BE2C (cell line): ENCODE data around the gene RBMS1.

Source experiments
- DNase-seq: peaks from one replicate; pipeline ENCODE4 v3.0.0-alpha.2; 2020
- H3K27me3 ChIP-seq: fragments of 250-450 bp; sonication (Bioruptor Pico); 2 replicates; pipeline ENCODE4 v1.5.1; 2020; ENCODE audit warnings: mild to moderate bottlenecking
- H3K36me3 ChIP-seq: fragments of 250-450 bp; sonication (Bioruptor Pico); 2 replicates; pipeline ENCODE4 v1.5.1; 2020; ENCODE audit warnings: mild to moderate bottlenecking
- H3K4me1 ChIP-seq: fragments of 250-450 bp; sonication (Bioruptor Pico); 2 replicates; pipeline ENCODE4 v1.5.1; 2020
- H3K4me3 ChIP-seq: 2 replicates; pipeline ENCODE4 v1.5.1; 2011; ENCODE audit warnings: low read depth, low read length
- H3K9me3 ChIP-seq: fragments of 250-450 bp; sonication (Bioruptor Pico); 2 replicates; pipeline ENCODE4 v1.5.1; 2020
- CTCF ChIP-seq: IDR thresholded peaks from 2 replicates; pipeline ENCODE4 v1.5.1; 2012; ENCODE audit warnings: mild to moderate bottlenecking, low read depth, low read length

Gene RBMS1

GRCh38 chr2:160498137-160498536 is 4.5 kb upstream of the RBMS1 start:
- no peaks in the 10 kb centered on the region for H3K27me3 ChIP-seq
- no peak for DNase-seq
- TF ChIP-seq CTCF: no peak
- no peaks in the 10 kb centered on the region for H3K9me3 ChIP-seq
- 0 out of 2 replicates have a peak, but pooled peaks cover under 1% of the 10 kb centered on the region for H3K36me3 ChIP-seq
- H3K4me1 ChIP-seq: no peaks in the 10 kb centered on the region
- H3K4me3 ChIP-seq: no peak overlapping the region

GRCh38 chr2:160494201-160494644 is 616 bp upstream of the RBMS1 start:
- H3K36me3 ChIP-seq: 0 out of 2 replicates have a peak, but pooled peaks cover 3% of the 10 kb centered on the region
- H3K27me3 ChIP-seq: no peaks in the 10 kb centered on the region
- peak; percentile 25 for DNase-seq
- H3K4me3 ChIP-seq: peak overlapping the region; percentile 84
- no peaks in the 10 kb centered on the region for H3K4me1 ChIP-seq
- TF ChIP-seq CTCF: no peak
- H3K9me3 ChIP-seq: no peaks in the 10 kb centered on the region

- Histone ChIP-seq H3K9me3 (no peaks in the 10 kb centered on the region), H3K27me3 (no peaks in the 10 kb centered on the region), H3K4me3 (peak overlapping the region; percentile 84), H3K36me3 (0 out of 2 replicates have a peak, but pooled peaks cover 3% of the 10 kb centered on the region), H3K4me1 (no peaks in the 10 kb centered on the region)
- TF ChIP-seq CTCF: no peak
- DNase-seq: peak; percentile 64
These were observed 993 bp downstream of the RBMS1 start for GRCh38 chr2:160492401-160493226.

GRCh38 chr2:160491911-160492371 is 1.7 kb downstream of the RBMS1 start:
- no peaks in the 10 kb centered on the region; the same call in 1 of the 2 replicates for H3K4me1 ChIP-seq
- H3K4me3 ChIP-seq: peak overlapping the region; percentile 84
- no peaks in the 10 kb centered on the region for H3K9me3 ChIP-seq
- TF ChIP-seq CTCF: no peak
- H3K27me3 ChIP-seq: no peaks in the 10 kb centered on the region
- DNase-seq: no peak
- H3K36me3 ChIP-seq: 0 out of 2 replicates have a peak, but pooled peaks cover 3% of the 10 kb centered on the region

- Histone ChIP-seq H3K27me3 (no peaks in the 10 kb centered on the region), H3K4me1 (no peaks in the 10 kb centered on the region; the same call in 1 of the 2 replicates), H3K36me3 (0 out of 2 replicates have a peak, but pooled peaks cover 3% of the 10 kb centered on the region), H3K4me3 (peak overlapping the region; percentile 84), H3K9me3 (no peaks in the 10 kb centered on the region)
- DNase-seq: no peak
- TF ChIP-seq CTCF: no peak
These were observed 2.6 kb downstream of the RBMS1 start for GRCh38 chr2:160490733-160491685.
